ENCODE measurements around the gene CACNG1. TPM values are rescaled to one million over a fixed set of nuclear protein-coding genes. Genes with fewer than 3 reads are reported as not detected.
A peak's percentile ranks its signal among the peaks of the same experiment; 100 is the strongest.

CACNG1 gene
- polyA plus RNA-seq, 1 of the 3 experiments (the other 2 are of a cell fraction) = not detected

GRCh38 chr17:67027031-67027628 is 17.2 kb upstream of the CACNG1 start:
- Histone ChIP-seq H3K9ac (no peak overlapping the region), H2AFZ (ENCODE audit: low read depth) (no peak overlapping the region), H3K27me3 (ENCODE audit: insufficient read depth) (no peaks in the 10 kb centered on the region), H3K4me2 (no peak overlapping the region), H3K4me1 (ENCODE audit: control insufficient read depth in 1 of 2, insufficient read depth in 2 of 2, low read depth in 1 of 2, low read length in 1 of 2) (peaks cover 0 to 7% of the 10 kb centered on the region in 2 experiments; a peak in 1 of 4 replicates), H3K36me3 (replicated peaks in 1 of 2; ENCODE audit: control insufficient read depth in 1 of 2, insufficient read depth in 2 of 2, low read length in 1 of 2) (no peaks in the 10 kb centered on the region), H3F3A (replicated peaks; ENCODE audit: insufficient read depth) (no peaks in the 10 kb centered on the region), H3K4me3 (ENCODE audit: low read depth in 2 of 2, low read length in 1 of 2) (no peak overlapping the region), H3K79me2 (ENCODE audit: insufficient read depth) (no peaks in the 10 kb centered on the region), H4K20me1 (ENCODE audit: insufficient read depth) (no peaks in the 10 kb centered on the region), H3K27ac (ENCODE audit: low read depth in 2 of 2, low read length in 1 of 2) (peak overlapping the region in 1 of 2 experiments; percentile 4; a peak in 1 of 4 replicates), H3K9me2 (no peaks in the 10 kb centered on the region), H3K9me3 (no peaks in the 10 kb centered on the region)
- ChIA-PET CTCF (interaction anchor here (0.9 to 1.6 kb wide), 2 partner anchors 12 to 126 kb away, joined by 3 read pairs; no protein-coding TSS in a partner anchor), POLR2A (no interaction called here)
- DNase-seq = no peak
- TF ChIP-seq RFX5 (IDR thresholded peaks at IDR 0.05; ENCODE audit: low read length) = no peak
- no peak for TF ChIP-seq IRF3 (IDR thresholded peaks at IDR 0.05; ENCODE audit: low read depth, low read length)
- TF ChIP-seq YY1 (IDR thresholded peaks at IDR 0.05; ENCODE audit: low read depth) = no peak
- no peak for TF ChIP-seq ELF1 (IDR thresholded peaks at IDR 0.05)
- TF ChIP-seq CHD2 (IDR thresholded peaks at IDR 0.05; ENCODE audit: low read length, partially characterized antibody) = no peak
- TF ChIP-seq POLR2AphosphoS5 (IDR thresholded peaks at IDR 0.05; ENCODE audit: low read depth, low read length) = no peak
- no peak for TF ChIP-seq NFIC (IDR thresholded peaks at IDR 0.05; ENCODE audit: borderline replicate concordance)
- TF ChIP-seq SIN3A (IDR thresholded peaks at IDR 0.05; ENCODE audit: borderline replicate concordance, low read depth, low read length) = no peak
- TF ChIP-seq, protein P1, sequence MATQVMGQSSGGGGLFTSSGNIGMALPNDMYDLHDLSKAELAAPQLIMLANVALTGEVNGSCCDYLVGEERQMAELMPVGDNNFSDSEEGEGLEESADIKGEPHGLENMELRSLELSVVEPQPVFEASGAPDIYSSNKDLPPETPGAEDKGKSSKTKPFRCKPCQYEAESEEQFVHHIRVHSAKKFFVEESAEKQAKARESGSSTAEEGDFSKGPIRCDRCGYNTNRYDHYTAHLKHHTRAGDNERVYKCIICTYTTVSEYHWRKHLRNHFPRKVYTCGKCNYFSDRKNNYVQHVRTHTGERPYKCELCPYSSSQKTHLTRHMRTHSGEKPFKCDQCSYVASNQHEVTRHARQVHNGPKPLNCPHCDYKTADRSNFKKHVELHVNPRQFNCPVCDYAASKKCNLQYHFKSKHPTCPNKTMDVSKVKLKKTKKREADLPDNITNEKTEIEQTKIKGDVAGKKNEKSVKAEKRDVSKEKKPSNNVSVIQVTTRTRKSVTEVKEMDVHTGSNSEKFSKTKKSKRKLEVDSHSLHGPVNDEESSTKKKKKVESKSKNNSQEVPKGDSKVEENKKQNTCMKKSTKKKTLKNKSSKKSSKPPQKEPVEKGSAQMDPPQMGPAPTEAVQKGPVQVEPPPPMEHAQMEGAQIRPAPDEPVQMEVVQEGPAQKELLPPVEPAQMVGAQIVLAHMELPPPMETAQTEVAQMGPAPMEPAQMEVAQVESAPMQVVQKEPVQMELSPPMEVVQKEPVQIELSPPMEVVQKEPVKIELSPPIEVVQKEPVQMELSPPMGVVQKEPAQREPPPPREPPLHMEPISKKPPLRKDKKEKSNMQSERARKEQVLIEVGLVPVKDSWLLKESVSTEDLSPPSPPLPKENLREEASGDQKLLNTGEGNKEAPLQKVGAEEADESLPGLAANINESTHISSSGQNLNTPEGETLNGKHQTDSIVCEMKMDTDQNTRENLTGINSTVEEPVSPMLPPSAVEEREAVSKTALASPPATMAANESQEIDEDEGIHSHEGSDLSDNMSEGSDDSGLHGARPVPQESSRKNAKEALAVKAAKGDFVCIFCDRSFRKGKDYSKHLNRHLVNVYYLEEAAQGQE (IDR thresholded peaks at IDR 0.05; ENCODE audit: low read depth, low read length) = no peak
- no peak for TF ChIP-seq GATA2 (CRISPR knock-in tag; IDR thresholded peaks at IDR 0.05)
- TF ChIP-seq, protein P2, sequence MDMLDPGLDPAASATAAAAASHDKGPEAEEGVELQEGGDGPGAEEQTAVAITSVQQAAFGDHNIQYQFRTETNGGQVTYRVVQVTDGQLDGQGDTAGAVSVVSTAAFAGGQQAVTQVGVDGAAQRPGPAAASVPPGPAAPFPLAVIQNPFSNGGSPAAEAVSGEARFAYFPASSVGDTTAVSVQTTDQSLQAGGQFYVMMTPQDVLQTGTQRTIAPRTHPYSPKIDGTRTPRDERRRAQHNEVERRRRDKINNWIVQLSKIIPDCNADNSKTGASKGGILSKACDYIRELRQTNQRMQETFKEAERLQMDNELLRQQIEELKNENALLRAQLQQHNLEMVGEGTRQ (IDR thresholded peaks at IDR 0.05; ENCODE audit: borderline replicate concordance, low read depth, low read length) = no peak
- no peak for TF ChIP-seq RXRA (IDR thresholded peaks at IDR 0.05; ENCODE audit: borderline replicate concordance, low read depth)
- WGBS (ENCODE audit: low lambda C conversion rate) = 85% methylated on average over 11 of the region's 12 CpGs
